ENCODE measurements around the gene LANCL3. TPM values are rescaled to one million over a fixed set of nuclear protein-coding genes. Genes with fewer than 3 reads are reported as not detected.

Gene LANCL3
- total RNA-seq, 6 experiments from 2014 or later: 0.03 TPM; not detected in 5

- Mint-ChIP-seq H3K4me3 (no peak overlapping the region), H3K27ac (no peak overlapping the region), H3K36me3 (ENCODE audit: low read depth) (no peaks in the 10 kb centered on the region), H3K27me3 (ENCODE audit: insufficient read depth) (peaks cover 1% of the 10 kb centered on the region; the same call in 1 of the 2 replicates), H3K9me3 (no peaks in the 10 kb centered on the region), H3K4me1 (ENCODE audit: low read depth) (no peaks in the 10 kb centered on the region)
- no peak for DNase-seq
- no peak for TF ChIP-seq CTCF (IDR thresholded peaks at IDR 0.05)
These were observed 107.8 kb downstream of the LANCL3 start for GRCh38 chrX:37679230-37679629.

DNA sequence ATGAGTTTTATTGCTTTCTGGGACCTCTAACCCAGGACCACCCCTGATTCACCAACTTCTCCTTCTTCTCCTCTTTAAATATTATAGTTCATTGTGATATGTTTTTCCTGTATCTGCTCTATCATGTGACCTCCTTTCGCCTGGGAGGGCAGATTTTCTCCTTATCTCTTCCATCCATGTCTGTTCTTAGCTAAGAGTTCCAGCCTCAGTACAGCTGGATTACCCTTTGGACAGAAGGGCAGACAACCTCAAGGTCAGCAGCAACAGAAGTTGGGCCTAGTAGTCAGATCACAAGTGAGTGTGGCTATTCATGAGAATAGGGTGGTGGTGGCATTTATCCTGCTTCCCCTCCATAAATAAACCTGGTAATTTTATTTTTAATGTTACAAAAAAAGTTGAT, 108.4 kb downstream of the LANCL3 start:
- Mint-ChIP-seq H3K27ac (no peak overlapping the region), H3K36me3 (ENCODE audit: low read depth) (no peaks in the 10 kb centered on the region), H3K4me1 (ENCODE audit: low read depth) (no peaks in the 10 kb centered on the region; the same call in 1 of the 2 replicates), H3K27me3 (ENCODE audit: insufficient read depth) (peaks cover 1% of the 10 kb centered on the region; the same call in 1 of the 2 replicates), H3K4me3 (no peak overlapping the region), H3K9me3 (no peaks in the 10 kb centered on the region)
- DNase-seq: no peak
- TF ChIP-seq CTCF (IDR thresholded peaks at IDR 0.05): no peak

GRCh38 chrX:37684426-37684825, 113.0 kb downstream of the LANCL3 start:
- no peaks in the 10 kb centered on the region for H3K36me3 Mint-ChIP-seq (ENCODE audit: low read depth)
- H3K27me3 Mint-ChIP-seq (ENCODE audit: insufficient read depth): peaks cover 1% of the 10 kb centered on the region
- H3K9me3 Mint-ChIP-seq: no peaks in the 10 kb centered on the region
- no peaks in the 10 kb centered on the region; the same call in 1 of the 2 replicates for H3K4me1 Mint-ChIP-seq (ENCODE audit: low read depth)
- H3K27ac Mint-ChIP-seq: no peak overlapping the region
- no peak overlapping the region for H3K4me3 Mint-ChIP-seq
- no peak for DNase-seq
- TF ChIP-seq CTCF (IDR thresholded peaks at IDR 0.05): no peak

DNA sequence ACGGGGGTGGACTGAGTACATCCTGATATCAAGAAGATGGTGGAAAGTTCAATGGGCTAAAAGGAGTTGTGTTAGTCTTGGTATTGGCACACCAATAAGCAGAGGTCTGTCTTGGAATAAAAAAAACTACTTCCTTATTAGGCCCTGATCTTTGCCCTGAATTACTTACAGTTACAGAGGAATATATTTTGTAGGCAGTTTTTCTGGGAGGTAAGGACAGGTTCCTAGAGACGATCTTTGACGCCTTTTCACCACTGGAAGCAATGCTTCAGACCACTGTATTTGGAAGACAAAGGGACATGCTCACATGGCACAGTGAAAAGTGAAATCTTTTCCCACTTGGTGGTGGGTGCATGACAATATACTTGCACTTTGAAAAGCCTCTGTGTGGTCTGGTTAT, 113.5 kb downstream of the LANCL3 start:
- Mint-ChIP-seq H3K4me1 (ENCODE audit: low read depth) (no peaks in the 10 kb centered on the region; the same call in 1 of the 2 replicates), H3K27me3 (ENCODE audit: insufficient read depth) (no peaks in the 10 kb centered on the region; the same call in 1 of the 2 replicates), H3K4me3 (no peak overlapping the region), H3K9me3 (no peaks in the 10 kb centered on the region), H3K27ac (no peak overlapping the region), H3K36me3 (ENCODE audit: low read depth) (no peaks in the 10 kb centered on the region)
- TF ChIP-seq CTCF (IDR thresholded peaks at IDR 0.05): no peak
- DNase-seq: no peak

DNA sequence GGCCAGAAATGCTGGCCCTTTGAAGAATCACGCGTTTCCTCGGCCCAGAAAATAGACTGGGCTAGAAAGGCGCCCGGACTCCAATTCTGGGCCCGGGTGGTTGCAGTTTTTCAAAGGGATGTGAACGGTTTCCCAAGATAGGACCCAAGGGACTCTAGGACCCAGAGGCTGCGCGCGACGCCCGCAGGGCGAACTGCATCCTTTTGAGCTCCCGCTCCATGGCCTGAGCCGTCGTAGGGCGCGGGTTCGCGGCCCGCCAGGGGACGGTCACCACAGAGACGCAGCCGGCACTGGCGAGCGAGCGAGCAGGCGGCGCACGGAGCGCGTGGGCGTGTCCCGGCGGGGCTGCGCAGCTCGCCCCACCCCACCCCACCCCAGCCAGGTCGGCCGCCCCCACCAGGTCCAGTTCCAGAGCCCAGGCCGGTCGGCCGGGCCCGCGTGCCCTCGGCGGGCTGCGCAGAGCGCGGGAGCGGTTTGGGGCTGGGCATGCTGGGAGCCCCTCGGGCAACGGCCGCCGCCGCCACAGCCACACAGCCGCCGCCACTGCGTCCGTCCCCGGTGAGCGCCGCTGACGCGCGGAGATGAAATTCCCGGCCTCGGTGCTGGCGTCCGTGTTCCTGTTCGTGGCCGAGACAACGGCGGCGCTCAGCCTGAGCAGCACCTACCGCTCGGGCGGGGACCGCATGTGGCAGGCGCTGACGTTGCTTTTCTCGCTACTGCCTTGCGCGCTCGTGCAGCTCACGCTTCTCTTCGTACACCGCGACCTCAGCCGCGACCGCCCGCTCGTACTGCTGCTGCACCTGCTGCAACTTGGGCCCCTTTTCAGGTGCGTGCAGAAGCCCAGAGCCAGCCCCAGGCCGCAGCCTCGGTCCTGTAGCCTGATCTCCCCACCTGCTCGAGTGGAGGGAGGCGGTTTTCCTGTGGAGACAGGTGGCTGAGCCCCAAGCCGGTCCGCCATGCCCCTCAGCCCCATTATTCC, 114.2 kb downstream of the LANCL3 start, which contains the start of gene XK:
Gene XK, plus strand, starts transcription at position 411 of the 979 bp plus-strand sequence. Its CDS starts 171 bp downstream, at position 582.
- no peak for DNase-seq
- no peaks in the 10 kb centered on the region for H3K9me3 Mint-ChIP-seq

More for the DNA sequence above, 114.2 kb downstream of the LANCL3 start, which contains the start of gene XK:
- Mint-ChIP-seq H3K4me1 (ENCODE audit: low read depth) (no peaks in the 10 kb centered on the region; the same call in 1 of the 2 replicates), H3K36me3 (ENCODE audit: low read depth) (no peaks in the 10 kb centered on the region), H3K27ac (no peak within 1 kb of the TSS), H3K4me3 (peak within 1 kb of the TSS; percentile 20; the same call in 1 of the 2 replicates), H3K27me3 (ENCODE audit: insufficient read depth) (no peaks in the 10 kb centered on the region; the same call in 1 of the 2 replicates)
- TF ChIP-seq CTCF (IDR thresholded peaks at IDR 0.05): no peak
